ENCODE data around the gene KRT25. TPM values are rescaled to one million over a fixed set of nuclear protein-coding genes. Genes with fewer than 3 reads are reported as not detected.

The KRT25 gene
- total RNA-seq, 1 donor, result not detected

DNA sequence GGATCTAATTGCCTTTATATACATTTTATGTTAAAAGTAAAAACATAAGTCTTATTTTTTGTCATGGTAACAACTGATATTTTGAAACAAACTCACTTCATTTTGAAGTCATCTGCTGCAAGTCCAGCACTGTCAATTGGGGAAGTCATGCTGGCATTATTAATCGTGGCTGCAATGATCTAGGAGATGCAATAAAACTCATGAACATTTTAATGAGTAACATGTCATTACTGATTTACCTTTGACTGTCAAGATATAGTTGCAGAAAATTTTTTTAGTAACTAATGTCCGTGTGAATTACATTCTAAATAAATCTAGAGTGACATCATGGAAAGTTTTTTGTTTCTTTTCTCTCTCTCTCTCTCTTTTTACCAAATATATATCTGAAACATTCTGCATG lies 34.2 kb downstream of the KRT25 start:
- H2AFZ ChIP-seq (ENCODE audit: low read length), result no peak overlapping the region
- no peaks in the 10 kb centered on the region for H3K9me3 ChIP-seq (ENCODE audit: low read depth, low read length)
- no peaks in the 10 kb centered on the region for H3K4me1 ChIP-seq (ENCODE audit: insufficient read depth, low read length)
- no peaks in the 10 kb centered on the region for H4K20me1 ChIP-seq (ENCODE audit: insufficient read depth, low read length)
- no peak overlapping the region for H3K4me2 ChIP-seq (ENCODE audit: insufficient read depth, low read length)
- TF ChIP-seq CTCF (IDR thresholded peaks at IDR 0.05; ENCODE audit: extremely low read depth, low read depth, low read length), result no peak
- no peaks in the 10 kb centered on the region for H3K79me2 ChIP-seq (ENCODE audit: insufficient read depth, low read length)
- H3K27me3 ChIP-seq (ENCODE audit: insufficient read depth, low read length), result peaks cover 18% of the 10 kb centered on the region
- no peak overlapping the region for H3K27ac ChIP-seq (ENCODE audit: low read depth, low read length)
- H3K4me3 ChIP-seq (ENCODE audit: insufficient read depth, low read length), result no peak overlapping the region
- H3K36me3 ChIP-seq (ENCODE audit: insufficient read depth, low read length), result no peaks in the 10 kb centered on the region
- DNase-seq (ENCODE audit: insufficient read length, low spot score, missing footprints), result no peak

GRCh38 chr17:40718930-40719329 lies 36.2 kb downstream of the KRT25 start:
- no peaks in the 10 kb centered on the region for H4K20me1 ChIP-seq (ENCODE audit: insufficient read depth, low read length)
- no peak overlapping the region for H3K27ac ChIP-seq (ENCODE audit: low read depth, low read length)
- H3K4me3 ChIP-seq (ENCODE audit: insufficient read depth, low read length), result no peak overlapping the region
- H3K79me2 ChIP-seq (ENCODE audit: insufficient read depth, low read length), result no peaks in the 10 kb centered on the region
- no peaks in the 10 kb centered on the region for H3K36me3 ChIP-seq (ENCODE audit: insufficient read depth, low read length)
- no peak for TF ChIP-seq CTCF (IDR thresholded peaks at IDR 0.05; ENCODE audit: extremely low read depth, low read depth, low read length)
- peaks cover 18% of the 10 kb centered on the region for H3K27me3 ChIP-seq (ENCODE audit: insufficient read depth, low read length)
- H2AFZ ChIP-seq (ENCODE audit: low read length), result no peak overlapping the region
- DNase-seq (ENCODE audit: insufficient read length, low spot score, missing footprints), result no peak
- no peak overlapping the region for H3K4me2 ChIP-seq (ENCODE audit: insufficient read depth, low read length)
- H3K4me1 ChIP-seq (ENCODE audit: insufficient read depth, low read length), result no peaks in the 10 kb centered on the region
- no peaks in the 10 kb centered on the region for H3K9me3 ChIP-seq (ENCODE audit: low read depth, low read length)

- Histone ChIP-seq H3K9me3 (ENCODE audit: low read depth, low read length) (no peaks in the 10 kb centered on the region), H3K36me3 (ENCODE audit: insufficient read depth, low read length) (no peaks in the 10 kb centered on the region), H2AFZ (ENCODE audit: low read length) (no peak overlapping the region), H3K4me1 (ENCODE audit: insufficient read depth, low read length) (no peaks in the 10 kb centered on the region), H3K4me2 (ENCODE audit: insufficient read depth, low read length) (no peak overlapping the region), H3K27ac (ENCODE audit: low read depth, low read length) (no peak overlapping the region), H3K4me3 (ENCODE audit: insufficient read depth, low read length) (no peak overlapping the region), H3K27me3 (ENCODE audit: insufficient read depth, low read length) (peaks cover 18% of the 10 kb centered on the region), H3K79me2 (ENCODE audit: insufficient read depth, low read length) (no peaks in the 10 kb centered on the region), H4K20me1 (ENCODE audit: insufficient read depth, low read length) (no peaks in the 10 kb centered on the region)
- no peak for DNase-seq (ENCODE audit: insufficient read length, low spot score, missing footprints)
- TF ChIP-seq CTCF (IDR thresholded peaks at IDR 0.05; ENCODE audit: extremely low read depth, low read depth, low read length), result no peak
These were observed 37.4 kb downstream of the KRT25 start for GRCh38 chr17:40717776-40718175.

GRCh38 chr17:40714473-40714872 lies 40.7 kb downstream of the KRT25 start:
- Histone ChIP-seq H3K27me3 (ENCODE audit: insufficient read depth, low read length) (peaks cover 26% of the 10 kb centered on the region), H3K4me1 (ENCODE audit: insufficient read depth, low read length) (no peaks in the 10 kb centered on the region), H3K27ac (ENCODE audit: low read depth, low read length) (no peak overlapping the region), H3K9me3 (ENCODE audit: low read depth, low read length) (no peaks in the 10 kb centered on the region), H3K4me2 (ENCODE audit: insufficient read depth, low read length) (no peak overlapping the region), H3K79me2 (ENCODE audit: insufficient read depth, low read length) (no peaks in the 10 kb centered on the region), H3K36me3 (ENCODE audit: insufficient read depth, low read length) (no peaks in the 10 kb centered on the region), H3K4me3 (ENCODE audit: insufficient read depth, low read length) (no peak overlapping the region), H4K20me1 (ENCODE audit: insufficient read depth, low read length) (no peaks in the 10 kb centered on the region), H2AFZ (ENCODE audit: low read length) (no peak overlapping the region)
- TF ChIP-seq CTCF (IDR thresholded peaks at IDR 0.05; ENCODE audit: extremely low read depth, low read depth, low read length), result peak; percentile 37
- DNase-seq (ENCODE audit: insufficient read length, low spot score, missing footprints), result no peak

Data from osteoblast (primary cell).